DOHH2 (cell line): ENCODE measurements around the gene FAM229A.

Experiments used
- H3F3A ChIP-seq: fragments of 200-600 bp; sonication (generic), shearing (Covaris generic); 2 replicates; pipeline ENCODE4 v1.6.0; 2016; ENCODE audit warnings: antibody characterized with exemption, mild to moderate bottlenecking; ENCODE audit not compliant: control insufficient read depth, insufficient read depth
- H3K27ac ChIP-seq: fragments of 200-600 bp; sonication (generic); 2 replicates; pipeline ENCODE4 v1.5.1; 2014; ENCODE audit warnings: low read depth, mild to moderate bottlenecking, low read length, moderate library complexity
- H3K27me3 ChIP-seq: fragments of 200-600 bp; sonication (generic); 2 replicates; pipeline ENCODE4 v1.6.1; 2014; ENCODE audit warnings: mild to moderate bottlenecking, low read length, mixed read lengths; ENCODE audit not compliant: control insufficient read depth
- H3K36me3 ChIP-seq: fragments of 200-600 bp; sonication (generic); 2 replicates; pipeline ENCODE4 v1.6.1; 2014; ENCODE audit warnings: mild to moderate bottlenecking, low read length, moderate library complexity, mixed read lengths; ENCODE audit not compliant: control insufficient read depth
- H3K4me1 ChIP-seq: fragments of 200-600 bp; sonication (generic); 2 replicates; pipeline ENCODE4 v1.6.1; 2014; ENCODE audit warnings: mild to moderate bottlenecking, low read length, mixed read lengths; ENCODE audit not compliant: control insufficient read depth
- H3K4me2 ChIP-seq: fragments of 200-600 bp; sonication (generic); 2 replicates; pipeline ENCODE4 v1.6.0; 2014; ENCODE audit warnings: mild to moderate bottlenecking, low read length, moderate library complexity
- H3K4me3 ChIP-seq: fragments of 200-600 bp; sonication (generic); 2 replicates; pipeline ENCODE4 v1.5.1; 2014; ENCODE audit warnings: mild to moderate bottlenecking, low read length, mixed read lengths
- H3K79me2 ChIP-seq: fragments of 200-600 bp; sonication (generic); 2 replicates; pipeline ENCODE4 v1.6.1; 2014; ENCODE audit warnings: mild to moderate bottlenecking, low read length, mixed read lengths; ENCODE audit not compliant: control insufficient read depth
- H3K9me2 ChIP-seq: fragments of 200-600 bp; sonication (generic); replicated peaks from 2 replicates; pipeline ENCODE4 v1.6.1; 2014; ENCODE audit warnings: mild to moderate bottlenecking, low read length, mixed read lengths; ENCODE audit not compliant: control insufficient read depth
- H3K9me3 ChIP-seq: fragments of 200-600 bp; sonication (generic); 2 replicates; pipeline ENCODE4 v1.6.1; 2014; ENCODE audit warnings: antibody characterized with exemption, low read length, mixed read lengths; ENCODE audit not compliant: control insufficient read depth, insufficient read depth
- H4K20me1 ChIP-seq: fragments of 200-600 bp; sonication (generic); 2 replicates; pipeline ENCODE4 v1.6.0; 2014; ENCODE audit warnings: low read depth, mild to moderate bottlenecking, antibody characterized with exemption, low read length, moderate library complexity; ENCODE audit not compliant: control insufficient read depth, insufficient read depth
- CTCF ChIP-seq: fragments of 200-600 bp; sonication (generic); IDR thresholded peaks from one replicate; pipeline ENCODE4 v1.5.1; 2014; ENCODE audit warnings: antibody characterized with exemption, mild to moderate bottlenecking, low read depth, low read length; ENCODE audit not compliant: poor library complexity, severe bottlenecking
- EZH2phosphoT487 ChIP-seq: fragments of 200-600 bp; sonication (generic); IDR thresholded peaks from 2 replicates; pipeline ENCODE4 v1.6.1; 2017; ENCODE audit warnings: borderline replicate concordance, mild to moderate bottlenecking, antibody characterized with exemption, low read length, moderate library complexity, mixed read lengths

FAM229A gene

GRCh38 chr1:32352239-32352745 is 10.0 kb downstream of the FAM229A start:
- Histone ChIP-seq H3K9me2 (no peaks in the 10 kb centered on the region), H3K4me2 (peak overlapping the region; percentile 97), H3K4me3 (peak overlapping the region; percentile 84), H3K4me1 (peaks cover 38% of the 10 kb centered on the region), H3K27me3 (no peaks in the 10 kb centered on the region), H3F3A (no peaks in the 10 kb centered on the region), H4K20me1 (no peaks in the 10 kb centered on the region), H3K36me3 (no peaks in the 10 kb centered on the region), H3K79me2 (no peaks in the 10 kb centered on the region), H3K27ac (no peak overlapping the region), H3K9me3 (peaks cover 3% of the 10 kb centered on the region; the same call in 1 of the 2 replicates)
- TF ChIP-seq EZH2phosphoT487 (no peak), CTCF (no peak)

- H3K79me2 ChIP-seq, result no peaks in the 10 kb centered on the region
- H3K9me3 ChIP-seq, result peaks cover 3% of the 10 kb centered on the region; the same call in 1 of the 2 replicates
- no peaks in the 10 kb centered on the region for H4K20me1 ChIP-seq
- H3K4me2 ChIP-seq, result peak overlapping the region; percentile 97
- TF ChIP-seq CTCF, result no peak
- no peak for TF ChIP-seq EZH2phosphoT487
- peak overlapping the region; percentile 84 for H3K4me3 ChIP-seq
- H3K4me1 ChIP-seq, result peaks cover 38% of the 10 kb centered on the region
- no peaks in the 10 kb centered on the region for H3F3A ChIP-seq
- peak overlapping the region; percentile 38; the same call in 1 of the 2 replicates for H3K27ac ChIP-seq
- no peaks in the 10 kb centered on the region for H3K9me2 ChIP-seq
- H3K27me3 ChIP-seq, result 0 out of 2 replicates have a peak, but pooled peaks cover 2% of the 10 kb centered on the region
- H3K36me3 ChIP-seq, result no peaks in the 10 kb centered on the region
Measured at GRCh38 chr1:32351399-32352238, 10.7 kb downstream of the FAM229A start.

- Histone ChIP-seq H3K4me2 (peak overlapping the region; percentile 97), H3K36me3 (no peaks in the 10 kb centered on the region), H3K9me2 (no peaks in the 10 kb centered on the region), H3K79me2 (no peaks in the 10 kb centered on the region), H3K9me3 (peaks cover 3% of the 10 kb centered on the region; the same call in 1 of the 2 replicates), H3K27ac (peak overlapping the region; percentile 38; the same call in 1 of the 2 replicates), H3K27me3 (0 out of 2 replicates have a peak, but pooled peaks cover 4% of the 10 kb centered on the region), H3K4me3 (peak overlapping the region; percentile 84), H4K20me1 (no peaks in the 10 kb centered on the region), H3F3A (no peaks in the 10 kb centered on the region), H3K4me1 (peaks cover 38% of the 10 kb centered on the region)
- peak; percentile 74 for TF ChIP-seq CTCF
- TF ChIP-seq EZH2phosphoT487, result no peak
Measured at GRCh38 chr1:32350785-32351398, 11.4 kb downstream of the FAM229A start.
